22Rv1 (cell line): ENCODE data around the gene ZNF20.
A peak's percentile ranks its signal among the peaks of the same experiment; 100 is the strongest.

Experiments
- H3K27ac ChIP-seq: fragments of 450-650 bp; 2 replicates; pipeline ENCODE4 v1.5.1; 2017
- ZFX ChIP-seq: fragments of 450-650 bp; IDR thresholded peaks from 2 replicates; pipeline ENCODE4 v1.6.1; 2017; ENCODE audit warnings: antibody characterized with exemption, borderline replicate concordance
- TF ChIP-seq, protein P1 (sequence below): fragments of 450-650 bp; IDR thresholded peaks from 2 replicates; pipeline ENCODE4 v1.5.1; 2017; ENCODE audit warnings: mild to moderate bottlenecking

The ZNF20 gene

DNA sequence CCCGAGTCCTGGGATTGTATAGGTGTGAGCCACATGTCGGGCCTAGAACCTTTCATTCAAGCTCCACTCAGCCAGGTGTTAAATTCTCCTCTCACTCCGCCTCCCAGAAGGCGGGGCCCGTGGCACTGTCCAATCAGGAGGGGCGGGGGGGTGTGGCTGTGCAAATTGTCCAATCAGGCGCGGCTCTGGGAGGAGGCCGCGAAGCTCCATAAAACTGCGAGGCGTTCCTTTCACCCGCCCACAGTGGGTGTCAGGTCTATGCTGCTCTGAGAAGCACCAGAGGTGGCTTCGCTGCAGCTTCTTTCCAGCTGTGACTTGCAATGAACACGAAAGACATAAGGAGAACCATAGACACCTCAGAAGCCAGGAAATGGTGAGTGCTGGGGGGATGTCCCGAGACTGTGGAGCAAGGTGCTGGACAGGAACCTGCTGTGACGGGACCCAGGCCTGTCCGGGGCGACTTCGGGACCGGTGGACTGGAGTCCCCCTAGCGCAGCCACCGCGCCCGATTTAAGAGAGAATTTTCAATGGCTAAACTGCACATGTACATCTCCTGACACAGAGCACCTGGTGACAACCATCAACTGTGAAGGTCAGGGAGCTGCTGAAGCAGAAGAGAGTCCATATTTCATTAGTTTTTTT is 19.7 kb upstream of the ZNF20 start:
- no peak for TF ChIP-seq ZFX
- TF ChIP-seq, protein P1, sequence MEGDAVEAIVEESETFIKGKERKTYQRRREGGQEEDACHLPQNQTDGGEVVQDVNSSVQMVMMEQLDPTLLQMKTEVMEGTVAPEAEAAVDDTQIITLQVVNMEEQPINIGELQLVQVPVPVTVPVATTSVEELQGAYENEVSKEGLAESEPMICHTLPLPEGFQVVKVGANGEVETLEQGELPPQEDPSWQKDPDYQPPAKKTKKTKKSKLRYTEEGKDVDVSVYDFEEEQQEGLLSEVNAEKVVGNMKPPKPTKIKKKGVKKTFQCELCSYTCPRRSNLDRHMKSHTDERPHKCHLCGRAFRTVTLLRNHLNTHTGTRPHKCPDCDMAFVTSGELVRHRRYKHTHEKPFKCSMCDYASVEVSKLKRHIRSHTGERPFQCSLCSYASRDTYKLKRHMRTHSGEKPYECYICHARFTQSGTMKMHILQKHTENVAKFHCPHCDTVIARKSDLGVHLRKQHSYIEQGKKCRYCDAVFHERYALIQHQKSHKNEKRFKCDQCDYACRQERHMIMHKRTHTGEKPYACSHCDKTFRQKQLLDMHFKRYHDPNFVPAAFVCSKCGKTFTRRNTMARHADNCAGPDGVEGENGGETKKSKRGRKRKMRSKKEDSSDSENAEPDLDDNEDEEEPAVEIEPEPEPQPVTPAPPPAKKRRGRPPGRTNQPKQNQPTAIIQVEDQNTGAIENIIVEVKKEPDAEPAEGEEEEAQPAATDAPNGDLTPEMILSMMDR = no peak
- no peak overlapping the region for H3K27ac ChIP-seq

- TF ChIP-seq, protein P1 = no peak
- TF ChIP-seq ZFX = no peak
- peak within 1 kb of the TSS; percentile 60 for H3K27ac ChIP-seq
Observed at GRCh38 chr19:12156223-12157058, 16.3 kb upstream of the ZNF20 start, which contains the start of gene ZNF625. ZNF625 (minus strand) TSS chr19:12156734; CDS start chr19:12156558, 176 bp downstream.

GRCh38 chr19:12155324-12155860 is 15.2 kb upstream of the ZNF20 start:
- no peak overlapping the region for H3K27ac ChIP-seq
- TF ChIP-seq, protein P1 = no peak
- no peak for TF ChIP-seq ZFX

- H3K27ac ChIP-seq = no peak overlapping the region
- TF ChIP-seq, protein P1 = no peak
- no peak for TF ChIP-seq ZFX
Observed at GRCh38 chr19:12145348-12145747, 5.2 kb upstream of the ZNF20 start.

- H3K27ac ChIP-seq = no peak overlapping the region; the same call in 1 of the 2 replicates
- TF ChIP-seq ZFX = no peak
- TF ChIP-seq, protein P1 = peak; percentile 56
Observed at GRCh38 chr19:12141405-12141736, 1.2 kb upstream of the ZNF20 start.

DNA sequence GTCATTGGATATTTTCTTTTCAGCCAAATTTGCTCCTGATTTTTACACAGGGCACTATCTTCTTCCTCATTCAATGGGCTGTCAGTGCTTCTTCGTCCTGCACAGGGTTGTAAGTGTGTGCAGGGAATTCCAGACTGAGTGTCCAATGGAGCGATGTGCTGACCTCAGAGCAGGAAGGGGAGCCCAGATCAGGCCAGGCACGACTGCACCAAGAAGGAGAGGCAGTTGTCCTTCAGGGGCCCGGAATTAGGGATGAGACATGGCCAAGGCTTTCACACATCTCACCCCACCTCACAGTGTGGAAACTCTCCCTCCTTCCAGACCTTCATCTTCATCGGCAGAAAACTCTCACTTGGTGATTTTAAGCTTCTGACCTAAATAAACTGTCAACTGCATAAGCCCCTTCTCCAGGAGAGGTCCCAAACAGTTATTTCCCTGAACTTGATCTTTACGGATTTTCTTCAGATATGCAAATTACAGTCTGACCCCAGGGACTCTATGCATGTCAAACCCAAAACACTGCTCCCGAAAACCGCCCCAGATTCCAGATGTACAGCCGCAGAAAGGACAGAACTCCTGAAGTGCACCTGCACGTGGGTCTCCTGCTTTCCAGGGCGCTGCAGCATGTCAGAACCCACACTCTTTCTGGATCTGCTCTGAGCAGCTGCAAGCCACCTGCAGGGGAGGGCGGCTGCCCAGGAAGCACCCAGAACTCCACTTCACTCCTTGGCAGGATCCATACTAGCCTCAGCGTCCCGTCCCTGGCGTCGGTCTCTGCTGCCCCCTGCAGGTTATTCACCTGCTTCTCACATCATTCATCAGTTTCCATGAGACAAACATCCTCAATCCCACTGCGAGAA is 625 bp upstream of the ZNF20 start:
- TF ChIP-seq, protein P1 = peak; percentile 94
- no peak for TF ChIP-seq ZFX
- peak overlapping the region; percentile 74 for H3K27ac ChIP-seq
